Measurements from ENCODE around the gene AIFM3. TPM values are rescaled to one million over a fixed set of nuclear protein-coding genes. Genes with fewer than 3 reads are reported as not detected.

Gene AIFM3
- total and polyA plus RNA-seq, 2 of the 13 experiments (the other 11 are each of a cell fraction or from before 2014, with no cell fraction given): 9.0 to 15.3 TPM

GRCh38 chr22:20980938-20981722, 14.1 kb downstream of the AIFM3 start (continued):
- TF ChIP-seq ZNF562 (CRISPR knock-in tag; IDR thresholded peaks at IDR 0.05; ENCODE audit: borderline replicate concordance): no peak
- TF ChIP-seq, protein P1, sequence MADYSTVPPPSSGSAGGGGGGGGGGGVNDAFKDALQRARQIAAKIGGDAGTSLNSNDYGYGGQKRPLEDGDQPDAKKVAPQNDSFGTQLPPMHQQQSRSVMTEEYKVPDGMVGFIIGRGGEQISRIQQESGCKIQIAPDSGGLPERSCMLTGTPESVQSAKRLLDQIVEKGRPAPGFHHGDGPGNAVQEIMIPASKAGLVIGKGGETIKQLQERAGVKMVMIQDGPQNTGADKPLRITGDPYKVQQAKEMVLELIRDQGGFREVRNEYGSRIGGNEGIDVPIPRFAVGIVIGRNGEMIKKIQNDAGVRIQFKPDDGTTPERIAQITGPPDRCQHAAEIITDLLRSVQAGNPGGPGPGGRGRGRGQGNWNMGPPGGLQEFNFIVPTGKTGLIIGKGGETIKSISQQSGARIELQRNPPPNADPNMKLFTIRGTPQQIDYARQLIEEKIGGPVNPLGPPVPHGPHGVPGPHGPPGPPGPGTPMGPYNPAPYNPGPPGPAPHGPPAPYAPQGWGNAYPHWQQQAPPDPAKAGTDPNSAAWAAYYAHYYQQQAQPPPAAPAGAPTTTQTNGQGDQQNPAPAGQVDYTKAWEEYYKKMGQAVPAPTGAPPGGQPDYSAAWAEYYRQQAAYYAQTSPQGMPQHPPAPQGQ (CRISPR knock-in tag; IDR thresholded peaks at IDR 0.05; ENCODE audit: borderline replicate concordance): no peak
- no peak for TF ChIP-seq NFIC (IDR thresholded peaks at IDR 0.05; ENCODE audit: low read length)
- 0 out of 2 replicates have a peak, but pooled peaks have one; percentile 11 for TF ChIP-seq SSRP1 (CRISPR knock-in tag; IDR thresholded peaks at IDR 0.05)
- no peak for TF ChIP-seq ZNF580 (CRISPR knock-in tag; IDR thresholded peaks at IDR 0.05; ENCODE audit: borderline replicate concordance, low read depth)
- no peak for TF ChIP-seq ZNF572 (CRISPR knock-in tag; IDR thresholded peaks at IDR 0.05)
- peak; percentile 1; the same call in 1 of the 2 replicates for TF ChIP-seq PAWR (CRISPR knock-in tag; IDR thresholded peaks at IDR 0.05; ENCODE audit: borderline replicate concordance)
- TF ChIP-seq TIGD3 (CRISPR knock-in tag; IDR thresholded peaks at IDR 0.05; ENCODE audit: borderline replicate concordance): 0 out of 2 replicates have a peak, but pooled peaks have one; percentile 8
- TF ChIP-seq, protein P2, sequence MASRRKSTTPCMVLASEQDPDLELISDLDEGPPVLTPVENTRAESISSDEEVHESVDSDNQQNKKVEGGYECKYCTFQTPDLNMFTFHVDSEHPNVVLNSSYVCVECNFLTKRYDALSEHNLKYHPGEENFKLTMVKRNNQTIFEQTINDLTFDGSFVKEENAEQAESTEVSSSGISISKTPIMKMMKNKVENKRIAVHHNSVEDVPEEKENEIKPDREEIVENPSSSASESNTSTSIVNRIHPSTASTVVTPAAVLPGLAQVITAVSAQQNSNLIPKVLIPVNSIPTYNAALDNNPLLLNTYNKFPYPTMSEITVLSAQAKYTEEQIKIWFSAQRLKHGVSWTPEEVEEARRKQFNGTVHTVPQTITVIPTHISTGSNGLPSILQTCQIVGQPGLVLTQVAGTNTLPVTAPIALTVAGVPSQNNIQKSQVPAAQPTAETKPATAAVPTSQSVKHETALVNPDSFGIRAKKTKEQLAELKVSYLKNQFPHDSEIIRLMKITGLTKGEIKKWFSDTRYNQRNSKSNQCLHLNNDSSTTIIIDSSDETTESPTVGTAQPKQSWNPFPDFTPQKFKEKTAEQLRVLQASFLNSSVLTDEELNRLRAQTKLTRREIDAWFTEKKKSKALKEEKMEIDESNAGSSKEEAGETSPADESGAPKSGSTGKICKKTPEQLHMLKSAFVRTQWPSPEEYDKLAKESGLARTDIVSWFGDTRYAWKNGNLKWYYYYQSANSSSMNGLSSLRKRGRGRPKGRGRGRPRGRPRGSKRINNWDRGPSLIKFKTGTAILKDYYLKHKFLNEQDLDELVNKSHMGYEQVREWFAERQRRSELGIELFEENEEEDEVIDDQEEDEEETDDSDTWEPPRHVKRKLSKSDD (CRISPR knock-in tag; IDR thresholded peaks at IDR 0.05; ENCODE audit: low read depth): 0 out of 2 replicates have a peak, but pooled peaks have one; percentile 18
- TF ChIP-seq, protein P3, sequence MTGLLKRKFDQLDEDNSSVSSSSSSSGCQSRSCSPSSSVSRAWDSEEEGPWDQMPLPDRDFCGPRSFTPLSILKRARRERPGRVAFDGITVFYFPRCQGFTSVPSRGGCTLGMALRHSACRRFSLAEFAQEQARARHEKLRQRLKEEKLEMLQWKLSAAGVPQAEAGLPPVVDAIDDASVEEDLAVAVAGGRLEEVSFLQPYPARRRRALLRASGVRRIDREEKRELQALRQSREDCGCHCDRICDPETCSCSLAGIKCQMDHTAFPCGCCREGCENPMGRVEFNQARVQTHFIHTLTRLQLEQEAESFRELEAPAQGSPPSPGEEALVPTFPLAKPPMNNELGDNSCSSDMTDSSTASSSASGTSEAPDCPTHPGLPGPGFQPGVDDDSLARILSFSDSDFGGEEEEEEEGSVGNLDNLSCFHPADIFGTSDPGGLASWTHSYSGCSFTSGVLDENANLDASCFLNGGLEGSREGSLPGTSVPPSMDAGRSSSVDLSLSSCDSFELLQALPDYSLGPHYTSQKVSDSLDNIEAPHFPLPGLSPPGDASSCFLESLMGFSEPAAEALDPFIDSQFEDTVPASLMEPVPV (CRISPR knock-in tag; IDR thresholded peaks at IDR 0.05): no peak
- no peak for TF ChIP-seq ZNF781 (CRISPR knock-in tag; IDR thresholded peaks at IDR 0.05; ENCODE audit: borderline replicate concordance, not compliant biosample characterization)
- TF ChIP-seq HMG20B (CRISPR knock-in tag; conservative IDR thresholded peaks at IDR 0.05): no peak
- no peak for TF ChIP-seq ATF3 (CRISPR knock-in tag; IDR thresholded peaks at IDR 0.05)
- TF ChIP-seq ZNF652 (CRISPR knock-in tag; IDR thresholded peaks at IDR 0.05; ENCODE audit: borderline replicate concordance, low read depth): no peak
- TF ChIP-seq, protein P4, sequence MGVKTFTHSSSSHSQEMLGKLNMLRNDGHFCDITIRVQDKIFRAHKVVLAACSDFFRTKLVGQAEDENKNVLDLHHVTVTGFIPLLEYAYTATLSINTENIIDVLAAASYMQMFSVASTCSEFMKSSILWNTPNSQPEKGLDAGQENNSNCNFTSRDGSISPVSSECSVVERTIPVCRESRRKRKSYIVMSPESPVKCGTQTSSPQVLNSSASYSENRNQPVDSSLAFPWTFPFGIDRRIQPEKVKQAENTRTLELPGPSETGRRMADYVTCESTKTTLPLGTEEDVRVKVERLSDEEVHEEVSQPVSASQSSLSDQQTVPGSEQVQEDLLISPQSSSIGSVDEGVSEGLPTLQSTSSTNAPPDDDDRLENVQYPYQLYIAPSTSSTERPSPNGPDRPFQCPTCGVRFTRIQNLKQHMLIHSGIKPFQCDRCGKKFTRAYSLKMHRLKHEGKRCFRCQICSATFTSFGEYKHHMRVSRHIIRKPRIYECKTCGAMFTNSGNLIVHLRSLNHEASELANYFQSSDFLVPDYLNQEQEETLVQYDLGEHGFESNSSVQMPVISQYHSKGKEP (CRISPR knock-in tag; IDR thresholded peaks at IDR 0.05): no peak
- 0 out of 2 replicates have a peak, but pooled peaks have one; percentile 8 for TF ChIP-seq ZNF383 (CRISPR knock-in tag; IDR thresholded peaks at IDR 0.05; ENCODE audit: borderline replicate concordance)
- TF ChIP-seq ZNF558 (CRISPR knock-in tag; IDR thresholded peaks at IDR 0.05; ENCODE audit: borderline replicate concordance): 0 out of 2 replicates have a peak, but pooled peaks have one; percentile 2
